Fibroblast of mammary gland (primary cell): ENCODE results near the gene ZFP42.

Experiments
- DNase-seq: peaks from one replicate; pipeline ENCODE4 v3.0.0-alpha.2; 2010; ENCODE audit warnings: low read depth
- H3K4me3 ChIP-seq: 2 replicates; pipeline ENCODE4 v1.5.1; 2011; ENCODE audit warnings: low read depth, mild to moderate bottlenecking, low read length, moderate library complexity; ENCODE audit not compliant: control insufficient read depth
- CTCF ChIP-seq: conservative IDR thresholded peaks from 2 replicates; pipeline ENCODE4 v1.5.1; 2011; ENCODE audit warnings: low read depth, low read length, inconsistent platforms; ENCODE audit not compliant: control insufficient read depth, insufficient read depth

Gene ZFP42

GRCh38 chr4:187995322-187996207 lies at the start of gene ZFP42:
TSS of gene ZFP42 (plus strand) at chr4:187995771. CDS start at chr4:188002808, 7,037 bp downstream.
- no peak within 1 kb of the TSS for H3K4me3 ChIP-seq
- TF ChIP-seq CTCF = no peak
- DNase-seq = no peak

DNA sequence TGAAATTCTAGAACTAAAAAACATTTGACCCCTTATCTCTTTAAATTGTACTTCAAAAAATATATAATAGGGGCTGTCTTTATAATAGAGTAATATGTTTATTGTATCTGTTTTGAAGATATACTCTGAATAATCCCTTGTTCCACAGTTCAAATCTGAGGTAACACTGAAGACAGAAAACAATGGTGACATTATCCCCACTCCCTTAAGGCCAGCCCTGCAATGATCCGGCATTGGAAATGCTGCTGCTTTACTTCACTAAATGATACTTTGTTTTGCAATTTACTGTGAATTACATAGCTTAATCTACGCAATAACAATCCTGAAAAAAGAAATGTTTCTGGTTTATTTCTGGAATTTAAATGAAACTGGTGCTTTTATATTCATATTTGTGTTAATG lies 34.4 kb upstream of the ZFP42 start:
- H3K4me3 ChIP-seq = no peak overlapping the region
- no peak for DNase-seq
- no peak for TF ChIP-seq CTCF

DNA sequence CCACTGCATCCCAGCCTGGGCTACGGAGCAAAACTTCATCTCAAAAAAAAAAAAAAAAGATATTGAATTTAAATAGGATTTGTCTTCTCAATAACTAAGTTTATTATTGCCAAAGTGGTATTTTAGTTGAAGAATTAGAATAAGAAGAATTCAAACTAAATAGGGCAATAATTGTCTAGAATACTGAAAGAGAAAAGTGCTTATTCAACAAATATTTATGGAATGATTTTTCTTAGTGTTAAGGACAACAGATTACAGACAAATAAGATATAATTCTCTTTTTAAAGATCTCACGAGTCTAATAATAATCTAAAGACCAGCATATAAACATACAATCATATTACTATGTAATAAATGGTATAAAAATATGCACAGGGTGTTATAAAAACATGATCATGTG lies 33.6 kb upstream of the ZFP42 start:
- no peak for TF ChIP-seq CTCF
- DNase-seq = no peak
- no peak overlapping the region for H3K4me3 ChIP-seq

DNA sequence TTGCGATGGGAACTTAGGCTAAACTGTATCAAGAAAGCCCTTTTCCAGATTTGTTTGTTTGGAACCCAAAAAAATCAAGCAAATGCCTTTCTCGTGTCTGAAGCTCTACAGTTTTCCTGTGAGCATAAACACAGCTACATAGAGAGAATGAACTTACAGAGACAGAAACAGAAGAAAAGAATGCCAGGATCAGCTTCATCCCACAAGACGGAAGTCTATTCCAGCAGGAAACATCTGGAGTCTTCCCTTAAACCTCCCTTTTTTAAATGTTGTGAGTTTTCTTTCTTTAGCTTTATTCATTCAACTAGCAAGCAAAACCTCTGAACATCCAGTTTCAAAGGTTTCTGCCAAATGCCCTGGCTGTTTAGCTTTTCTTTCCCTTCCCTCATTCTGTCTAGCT lies 32.6 kb upstream of the ZFP42 start:
- no peak overlapping the region for H3K4me3 ChIP-seq
- no peak for DNase-seq
- no peak for TF ChIP-seq CTCF

DNA sequence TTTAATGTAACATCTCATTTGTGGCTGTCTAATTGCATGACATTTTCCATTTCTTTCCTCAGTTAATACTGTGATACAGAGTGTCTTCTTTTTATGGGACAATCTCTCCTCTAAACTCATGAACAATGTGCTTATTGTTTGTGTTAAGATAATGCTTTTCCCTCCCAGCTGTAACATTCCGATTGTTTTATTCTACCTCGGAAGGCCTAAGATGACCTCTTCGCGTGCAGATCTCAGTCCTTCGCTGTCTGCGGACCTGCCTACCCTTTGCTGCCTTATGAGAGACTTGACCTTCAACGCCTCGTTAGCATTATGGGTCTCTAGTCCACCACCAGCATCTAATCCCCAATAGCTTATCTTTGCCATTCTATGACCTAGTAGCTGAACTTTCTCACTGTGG lies 29.8 kb upstream of the ZFP42 start:
- H3K4me3 ChIP-seq = no peak overlapping the region
- DNase-seq = no peak
- TF ChIP-seq CTCF = no peak

DNA sequence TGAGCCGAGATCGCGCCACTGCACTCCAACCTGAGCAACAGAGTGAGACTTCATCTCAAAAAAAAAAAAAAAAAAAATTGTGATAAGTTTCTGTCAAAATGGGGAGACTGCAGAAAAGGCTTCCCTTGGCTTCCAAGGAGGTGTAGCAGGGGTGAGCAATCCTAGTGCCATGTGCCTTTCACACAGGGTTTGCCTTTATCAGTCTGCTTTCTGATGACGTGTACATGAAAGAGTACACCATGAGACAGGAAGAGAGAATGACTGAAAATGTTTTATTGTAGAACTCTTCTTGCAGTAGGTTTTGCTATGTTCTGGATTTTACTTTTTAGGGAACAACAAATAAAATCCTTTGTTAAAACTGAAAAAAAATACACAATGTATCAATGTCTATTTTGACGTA lies 23.4 kb upstream of the ZFP42 start:
- no peak for DNase-seq
- H3K4me3 ChIP-seq = no peak overlapping the region
- no peak for TF ChIP-seq CTCF
